Epithelial cell of esophagus (primary cell): ENCODE measurements around the gene PTTG1IP.

Experiments
- DNase-seq: peaks from one replicate; pipeline ENCODE4 v3.0.0; 2010; ENCODE audit warnings: low read depth
- H3K4me3 ChIP-seq: 2 replicates; pipeline ENCODE4 v1.5.1; 2011; ENCODE audit warnings: mild to moderate bottlenecking, low read length, control low read depth
- CTCF ChIP-seq: IDR thresholded peaks from 2 replicates; pipeline ENCODE4 v1.5.1; 2011; ENCODE audit warnings: low read depth, mild to moderate bottlenecking, low read length, control low read depth, inconsistent platforms; ENCODE audit not compliant: insufficient read depth; ENCODE audit errors: missing control alignments

The PTTG1IP gene

DNA sequence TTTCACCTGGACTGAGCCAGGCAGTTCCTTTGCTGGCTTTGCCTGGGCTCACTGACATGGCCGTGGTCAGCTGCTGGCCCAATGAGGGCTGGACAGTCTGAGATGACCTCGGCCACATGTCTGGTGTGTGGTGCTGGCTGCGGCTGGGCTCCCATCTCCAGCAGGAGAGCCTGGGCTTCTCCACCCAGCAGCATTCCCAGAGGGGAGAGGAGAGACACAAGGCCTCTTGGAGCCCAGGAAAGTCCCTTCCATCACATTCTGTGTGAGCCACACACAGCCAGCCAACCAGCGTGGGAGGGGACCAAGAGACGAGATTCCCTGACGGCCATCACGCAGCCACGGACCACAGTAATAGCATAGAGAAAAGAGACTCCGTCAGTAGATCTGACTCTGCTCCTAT, 34.5 kb downstream of the PTTG1IP start:
- TF ChIP-seq CTCF, result no peak
- H3K4me3 ChIP-seq, result no peak overlapping the region
- no peak for DNase-seq

- H3K4me3 ChIP-seq, result no peak overlapping the region
- DNase-seq, result no peak
- no peak for TF ChIP-seq CTCF
Observed at GRCh38 chr21:44838039-44838895, 35.2 kb downstream of the PTTG1IP start.

DNA sequence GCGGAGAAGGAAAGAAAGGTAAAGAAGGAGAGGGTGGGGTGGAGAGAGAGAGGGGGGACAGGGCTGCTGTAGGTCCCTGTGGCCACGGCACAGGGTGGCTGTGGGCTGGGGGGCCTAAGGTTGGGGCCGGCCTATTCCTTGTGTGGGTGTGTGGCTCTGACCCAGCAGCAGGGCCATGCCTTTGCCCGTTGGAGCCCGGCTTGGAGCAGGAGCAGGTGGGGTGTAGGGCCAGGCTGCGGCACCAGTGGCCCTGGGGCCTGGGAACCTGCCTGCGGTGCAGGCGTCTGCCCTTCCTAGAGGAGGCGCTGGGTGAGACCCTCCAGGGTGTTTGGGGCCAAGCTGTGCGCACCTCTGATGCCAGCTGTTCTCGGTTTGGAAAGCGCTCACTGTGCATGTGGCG, 36.0 kb downstream of the PTTG1IP start:
- TF ChIP-seq CTCF, result no peak
- DNase-seq, result no peak
- H3K4me3 ChIP-seq, result no peak overlapping the region

DNA sequence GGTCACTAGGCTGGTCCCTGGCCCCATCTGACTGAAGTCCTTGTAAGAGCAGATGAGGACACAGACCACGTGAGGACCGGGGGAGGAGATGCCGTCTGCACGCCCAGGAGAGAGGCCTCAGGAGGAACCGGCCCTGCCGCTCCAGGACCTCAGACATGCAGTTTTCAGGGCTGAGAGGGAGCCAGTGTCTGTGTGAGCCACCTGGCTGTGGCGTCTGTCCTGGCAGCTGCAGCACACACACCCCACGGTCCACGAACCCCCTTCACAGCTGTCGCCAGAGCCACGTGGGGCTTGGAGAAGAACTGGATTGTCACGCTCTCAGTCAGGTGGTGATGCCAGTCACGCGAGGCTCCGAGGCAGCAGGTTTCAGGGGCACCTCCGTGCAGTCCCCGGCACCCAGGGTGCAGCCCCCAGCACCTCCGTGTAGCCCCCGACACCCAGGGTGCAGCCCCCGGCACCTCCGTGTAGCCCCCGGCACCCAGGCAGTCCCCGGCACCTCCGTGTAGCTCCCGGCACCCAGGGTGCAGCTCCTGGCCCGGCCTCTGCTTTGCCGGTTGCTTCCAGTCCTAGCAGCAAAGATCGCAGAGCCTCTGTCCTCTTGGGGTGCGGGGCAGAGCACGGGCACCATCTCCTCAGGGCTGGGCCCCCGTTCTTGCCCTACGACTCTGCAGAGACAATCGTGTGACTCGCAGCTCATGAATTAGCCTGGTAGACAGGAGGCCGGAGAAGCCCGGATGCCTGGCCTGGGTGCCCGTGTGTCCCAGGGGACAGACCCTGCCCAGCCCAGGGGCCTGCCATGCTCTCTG, 36.6 kb downstream of the PTTG1IP start:
- peak; percentile 18 for TF ChIP-seq CTCF
- peak; percentile 62 for DNase-seq
- H3K4me3 ChIP-seq, result no peak overlapping the region

- no peak overlapping the region for H3K4me3 ChIP-seq
- no peak for DNase-seq
- TF ChIP-seq CTCF, result no peak
Observed at GRCh38 chr21:44836349-44836665, 37.2 kb downstream of the PTTG1IP start.

- no peak for TF ChIP-seq CTCF
- no peak for DNase-seq
- no peak overlapping the region for H3K4me3 ChIP-seq
Observed at GRCh38 chr21:44835647-44835973, 37.9 kb downstream of the PTTG1IP start.
